ENCODE results near the gene ACBD3. TPM values are rescaled to one million over a fixed set of nuclear protein-coding genes. Genes with fewer than 3 reads are reported as not detected.

ACBD3 gene
- total and polyA plus RNA-seq, 2 donors from 2014 or later, result 12.4 to 43.1 TPM

- H3K36me3 ChIP-seq (ENCODE audit: control insufficient read depth in 2 of 3, insufficient read depth in 3 of 3, low read length in 3 of 3), result no peaks in the 10 kb centered on the region
- FAIRE-seq (no peak), DNase-seq (peak; percentile 71 to 90 (median 85))
- peak overlapping the region; percentile 43 to 54 for H3K27ac ChIP-seq (ENCODE audit: low read depth in 2 of 2, low read length in 2 of 2)
- peaks cover 0 to 6% (median 0%) of the 10 kb centered on the region in 3 donors for H3K4me1 ChIP-seq (ENCODE audit: control insufficient read depth in 2 of 3, insufficient read depth in 2 of 3, low read depth in 1 of 3, low read length in 3 of 3)
- H3K4me3 ChIP-seq (ENCODE audit: low read length in 3 of 3), result peak overlapping the region; percentile 52 to 69 (median 58)
- TF ChIP-seq CTCF (IDR thresholded peaks at IDR 0.05; ENCODE audit: borderline replicate concordance, extremely low read depth, insufficient read depth), result peak; percentile 73
- no peak overlapping the region for H3K9ac ChIP-seq (ENCODE audit: low read length in 3 of 3)
- H3K9me3 ChIP-seq (ENCODE audit: control insufficient read depth in 2 of 3, insufficient read depth in 1 of 3, low read length in 3 of 3), result no peaks in the 10 kb centered on the region
- intact Hi-C loops (cut with DNase I), result no loop called here
- H3K27me3 ChIP-seq (ENCODE audit: control insufficient read depth, insufficient read depth, low read length), result no peaks in the 10 kb centered on the region
These were observed 64.7 kb downstream of the ACBD3 start for GRCh38 chr1:226121587-226122400.

GRCh38 chr1:226121049-226121586 lies 65.4 kb downstream of the ACBD3 start:
- H3K4me3 ChIP-seq (ENCODE audit: low read length in 3 of 3), result peak overlapping the region in 1 of 3 donors; percentile 1
- TF ChIP-seq CTCF (IDR thresholded peaks at IDR 0.05; ENCODE audit: borderline replicate concordance, extremely low read depth, insufficient read depth), result no peak
- no peak for DNase-seq
- no peaks in the 10 kb centered on the region for H3K36me3 ChIP-seq (ENCODE audit: control insufficient read depth in 2 of 3, insufficient read depth in 3 of 3, low read length in 3 of 3)
- no peak overlapping the region for H3K9ac ChIP-seq (ENCODE audit: low read length in 3 of 3)
- H3K4me1 ChIP-seq (ENCODE audit: control insufficient read depth in 2 of 3, insufficient read depth in 2 of 3, low read depth in 1 of 3, low read length in 3 of 3), result peaks cover 0 to 6% (median 0%) of the 10 kb centered on the region in 3 donors
- intact Hi-C loops (cut with DNase I), result no loop called here
- FAIRE-seq, result no peak
- H3K27ac ChIP-seq (ENCODE audit: low read depth in 2 of 2, low read length in 2 of 2), result no peak overlapping the region
- no peaks in the 10 kb centered on the region for H3K27me3 ChIP-seq (ENCODE audit: control insufficient read depth, insufficient read depth, low read length)
- H3K9me3 ChIP-seq (ENCODE audit: control insufficient read depth in 2 of 3, insufficient read depth in 1 of 3, low read length in 3 of 3), result no peaks in the 10 kb centered on the region

GRCh38 chr1:226120398-226120797 lies 66.1 kb downstream of the ACBD3 start:
- no peak overlapping the region for H3K4me3 ChIP-seq (ENCODE audit: low read length in 3 of 3)
- no peaks in the 10 kb centered on the region for H3K9me3 ChIP-seq (ENCODE audit: control insufficient read depth in 2 of 3, insufficient read depth in 1 of 3, low read length in 3 of 3)
- peaks cover 0 to 6% (median 0%) of the 10 kb centered on the region in 3 donors for H3K4me1 ChIP-seq (ENCODE audit: control insufficient read depth in 2 of 3, insufficient read depth in 2 of 3, low read depth in 1 of 3, low read length in 3 of 3)
- no peak for TF ChIP-seq CTCF (IDR thresholded peaks at IDR 0.05; ENCODE audit: borderline replicate concordance, extremely low read depth, insufficient read depth)
- no peaks in the 10 kb centered on the region for H3K36me3 ChIP-seq (ENCODE audit: control insufficient read depth in 2 of 3, insufficient read depth in 3 of 3, low read length in 3 of 3)
- intact Hi-C loops (cut with DNase I), result no loop called here
- FAIRE-seq, result no peak
- DNase-seq, result no peak
- no peak overlapping the region for H3K27ac ChIP-seq (ENCODE audit: low read depth in 2 of 2, low read length in 2 of 2)
- H3K9ac ChIP-seq (ENCODE audit: low read length in 3 of 3), result no peak overlapping the region
- no peaks in the 10 kb centered on the region for H3K27me3 ChIP-seq (ENCODE audit: control insufficient read depth, insufficient read depth, low read length)
